ENCODE data around the gene INTS15. TPM values are rescaled to one million over a fixed set of nuclear protein-coding genes. Genes with fewer than 3 reads are reported as not detected.

Gene INTS15
- total RNA-seq, 1 experiment from 2014 or later: 46.8 TPM

GRCh38 chr7:6562106-6562505 is 27.7 kb upstream of the INTS15 start:
- Histone ChIP-seq H3K27me3 (ENCODE audit: control insufficient read depth, insufficient read depth, low read length) (no peaks in the 10 kb centered on the region), H3K4me3 (ENCODE audit: low read depth in 2 of 2, low read length in 2 of 2) (no peak overlapping the region), H3K27ac (ENCODE audit: low read length) (no peak overlapping the region), H3K4me1 (ENCODE audit: control insufficient read depth, insufficient read depth, low read length) (no peaks in the 10 kb centered on the region), H3K9me3 (ENCODE audit: control insufficient read depth, insufficient read depth, low read depth, low read length) (no peaks in the 10 kb centered on the region), H3K36me3 (ENCODE audit: control insufficient read depth, insufficient read depth, low read length) (no peaks in the 10 kb centered on the region)
- ATAC-seq: no peak
- intact Hi-C loops (cut with micrococcal nuclease; ENCODE audit: unreplicated experiment): no loop called here
- POLR2A ChIA-PET: no interaction called here
- DNase-seq (ENCODE audit: low read depth, low spot score): no peak
- no TSS peak for BruUV-seq (replicated peaks)
- TF ChIP-seq TCF7L2 (IDR thresholded peaks at IDR 0.05; ENCODE audit: low read depth, low read length) (no peak), REST (IDR thresholded peaks at IDR 0.05; ENCODE audit: insufficient read depth in 1 of 2, low read depth in 2 of 2, low read length in 1 of 2) (no peak), CTCF (IDR thresholded peaks at IDR 0.05) (no peak), POLR2AphosphoS5 (IDR thresholded peaks at IDR 0.05; ENCODE audit: low read depth, low read length) (no peak), SIN3A (IDR thresholded peaks at IDR 0.05; ENCODE audit: borderline replicate concordance, insufficient read depth, low read depth, low read length) (no peak)
- CTCF ChIA-PET: no interaction called here
- in situ Hi-C loops (cut with HindIII; ENCODE audit: low pct_unique_long_range_greater_than_20kb, low sequenced_read_pairs): no loop called here

GRCh38 chr7:6563936-6564770 is 25.7 kb upstream of the INTS15 start:
- no peaks in the 10 kb centered on the region for H3K36me3 ChIP-seq (ENCODE audit: control insufficient read depth, insufficient read depth, low read length)
- no peaks in the 10 kb centered on the region for H3K4me1 ChIP-seq (ENCODE audit: control insufficient read depth, insufficient read depth, low read length)
- no peaks in the 10 kb centered on the region for H3K9me3 ChIP-seq (ENCODE audit: control insufficient read depth, insufficient read depth, low read depth, low read length)
- H3K27ac ChIP-seq (ENCODE audit: low read length): no peak overlapping the region
- no peak for ATAC-seq
- CTCF ChIA-PET: no interaction called here
- in situ Hi-C loops (cut with HindIII; ENCODE audit: low pct_unique_long_range_greater_than_20kb, low sequenced_read_pairs) (no loop called here), intact Hi-C loops (cut with micrococcal nuclease; ENCODE audit: unreplicated experiment) (no loop called here)
- no peak overlapping the region for H3K4me3 ChIP-seq (ENCODE audit: low read depth in 2 of 2, low read length in 2 of 2)
- no TSS peak for BruUV-seq (replicated peaks)
- no peak for TF ChIP-seq CTCF (IDR thresholded peaks at IDR 0.05)
- no peak for TF ChIP-seq REST (IDR thresholded peaks at IDR 0.05; ENCODE audit: insufficient read depth in 1 of 2, low read depth in 2 of 2, low read length in 1 of 2)
- TF ChIP-seq SIN3A (IDR thresholded peaks at IDR 0.05; ENCODE audit: borderline replicate concordance, insufficient read depth, low read depth, low read length): no peak
- TF ChIP-seq POLR2AphosphoS5 (IDR thresholded peaks at IDR 0.05; ENCODE audit: low read depth, low read length): no peak
- TF ChIP-seq TCF7L2 (IDR thresholded peaks at IDR 0.05; ENCODE audit: low read depth, low read length): no peak
- POLR2A ChIA-PET: no interaction called here
- no peaks in the 10 kb centered on the region for H3K27me3 ChIP-seq (ENCODE audit: control insufficient read depth, insufficient read depth, low read length)
- no peak for DNase-seq (ENCODE audit: low read depth, low spot score)
